Panc1 (cell line): ENCODE results near the gene UBASH3A. TPM values are rescaled to one million over a fixed set of nuclear protein-coding genes. Genes with fewer than 3 reads are reported as not detected.

Experiments used
- ATAC-seq: fragments of 200-7000 bp; cut with Tn5 transposase; 2 replicates; pipeline ENCODE4 v1.9.1; 2020; ENCODE audit warnings: mild to moderate bottlenecking, moderate library complexity
- BruUV-seq: library from RNA; stranded (reverse); fragments of 400-500 nt; replicated peaks from 2 replicates; lab custom pipeline; 2021; lab: Mats Ljungman, UMichigan
- CTCF ChIA-PET: fragments of 300-600 bp; sonication (Branson Sonifier 250); formaldehyde crosslinking; loops from one replicate; lab custom pipeline; 2022; ENCODE audit warnings: antibody characterized with exemption; lab: Charles Lee
- POLR2A ChIA-PET: fragments of 300-600 bp; sonication (Branson Sonifier 250); formaldehyde crosslinking; loops from one replicate; lab custom pipeline; 2022; ENCODE audit warnings: antibody characterized with exemption; lab: Charles Lee
- DNase-seq: peaks from one replicate; pipeline ENCODE4 v3.0.0-alpha.2; 2010; ENCODE audit warnings: low read depth, low spot score
- H3K27ac ChIP-seq: 2 replicates; pipeline ENCODE4 v1.5.1; 2011; ENCODE audit warnings: mild to moderate bottlenecking, low read length, inconsistent platforms
- H3K27me3 ChIP-seq: fragments of 200-500 bp; sonication (Bioruptor generic); 2 replicates; pipeline ENCODE4 v1.6.0; 2014; ENCODE audit warnings: low read length, inconsistent platforms; ENCODE audit not compliant: control insufficient read depth, insufficient read depth
- H3K36me3 ChIP-seq: fragments of 200-500 bp; sonication (Bioruptor generic); 2 replicates; pipeline ENCODE4 v1.5.1; 2014; ENCODE audit warnings: inconsistent platforms, mild to moderate bottlenecking, low read length, moderate library complexity; ENCODE audit not compliant: control insufficient read depth, insufficient read depth
- H3K4me1 ChIP-seq: 2 replicates; pipeline ENCODE4 v1.5.1; 2011; ENCODE audit warnings: inconsistent platforms, mild to moderate bottlenecking, low read length, moderate library complexity; ENCODE audit not compliant: control insufficient read depth, insufficient read depth
- H3K4me3 ChIP-seq, 2 experiments: 2 replicates each; pipeline ENCODE4 v1.5.1; 2011 to 2012; ENCODE audit warnings: low read depth in 2 of 2, low read length in 2 of 2, mild to moderate bottlenecking in 2 of 2, inconsistent platforms in 1 of 2, moderate library complexity in 1 of 2
- H3K9me3 ChIP-seq: fragments of 200-500 bp; sonication (Bioruptor generic); 2 replicates; pipeline ENCODE4 v1.5.1; 2014; ENCODE audit warnings: low read depth, mild to moderate bottlenecking, inconsistent platforms, low read length, moderate library complexity; ENCODE audit not compliant: control insufficient read depth, insufficient read depth
- POLR2AphosphoS5 ChIP-seq: IDR thresholded peaks from 2 replicates; pipeline ENCODE4 v1.6.1; 2012; ENCODE audit warnings: mild to moderate bottlenecking, low read depth, low read length, moderate library complexity
- REST ChIP-seq, 2 experiments: IDR thresholded peaks; 2 replicates each; pipeline ENCODE4 v1.6.1; 2011 to 2012; ENCODE audit warnings: low read depth in 2 of 2, control low read depth in 1 of 2, low read length in 1 of 2, mild to moderate bottlenecking in 1 of 2, moderate library complexity in 1 of 2; ENCODE audit not compliant: insufficient read depth in 1 of 2
- SIN3A ChIP-seq: IDR thresholded peaks from 2 replicates; pipeline ENCODE4 v1.6.1; 2012; ENCODE audit warnings: low read depth, mild to moderate bottlenecking, low read length, moderate library complexity, borderline replicate concordance; ENCODE audit not compliant: insufficient read depth
- TCF7L2 ChIP-seq: IDR thresholded peaks from 2 replicates; pipeline ENCODE4 v1.6.1; 2011; ENCODE audit warnings: mild to moderate bottlenecking, low read depth, low read length, inconsistent platforms
- in situ Hi-C: cut with HindIII; loops from 2 replicates; pipeline ENCODE4 v1.10.0; 2016; ENCODE audit warnings: low sequenced_read_pairs, low pct_unique_long_range_greater_than_20kb
- intact Hi-C: fragments of 100-400 bp; cut with micrococcal nuclease; formaldehyde crosslinking; loops from one replicate; pipeline ENCODE4 v1.10.0; 2022; ENCODE audit not compliant: unreplicated experiment
- total RNA-seq: library from RNA; stranded (reverse); gene quantifications from one replicate; pipeline ENCODE4 v1.2.1, GENCODE V29; 2021; ENCODE audit not compliant: unreplicated experiment
- TF ChIP-seq, protein P1 (sequence below): fragments of 450-650 bp; IDR thresholded peaks from 2 replicates; pipeline ENCODE4 v1.5.1; 2017; ENCODE audit warnings: mild to moderate bottlenecking

UBASH3A gene
- total RNA-seq, 1 experiment from 2014 or later: 0.33 TPM

GRCh38 chr21:42409366-42409765 lies 5.7 kb downstream of the UBASH3A start:
- in situ Hi-C loops: no loop called here
- H3K4me3 ChIP-seq: no peak overlapping the region
- no TSS peak for BruUV-seq
- intact Hi-C loops: no loop called here
- TF ChIP-seq POLR2AphosphoS5: no peak
- TF ChIP-seq, protein P1, sequence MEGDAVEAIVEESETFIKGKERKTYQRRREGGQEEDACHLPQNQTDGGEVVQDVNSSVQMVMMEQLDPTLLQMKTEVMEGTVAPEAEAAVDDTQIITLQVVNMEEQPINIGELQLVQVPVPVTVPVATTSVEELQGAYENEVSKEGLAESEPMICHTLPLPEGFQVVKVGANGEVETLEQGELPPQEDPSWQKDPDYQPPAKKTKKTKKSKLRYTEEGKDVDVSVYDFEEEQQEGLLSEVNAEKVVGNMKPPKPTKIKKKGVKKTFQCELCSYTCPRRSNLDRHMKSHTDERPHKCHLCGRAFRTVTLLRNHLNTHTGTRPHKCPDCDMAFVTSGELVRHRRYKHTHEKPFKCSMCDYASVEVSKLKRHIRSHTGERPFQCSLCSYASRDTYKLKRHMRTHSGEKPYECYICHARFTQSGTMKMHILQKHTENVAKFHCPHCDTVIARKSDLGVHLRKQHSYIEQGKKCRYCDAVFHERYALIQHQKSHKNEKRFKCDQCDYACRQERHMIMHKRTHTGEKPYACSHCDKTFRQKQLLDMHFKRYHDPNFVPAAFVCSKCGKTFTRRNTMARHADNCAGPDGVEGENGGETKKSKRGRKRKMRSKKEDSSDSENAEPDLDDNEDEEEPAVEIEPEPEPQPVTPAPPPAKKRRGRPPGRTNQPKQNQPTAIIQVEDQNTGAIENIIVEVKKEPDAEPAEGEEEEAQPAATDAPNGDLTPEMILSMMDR: no peak
- no peak for TF ChIP-seq REST (IDR thresholded peaks at IDR 0.05; ENCODE audit: insufficient read depth in 1 of 2, low read depth in 2 of 2, low read length in 1 of 2)
- no peak for TF ChIP-seq SIN3A
- no peak for TF ChIP-seq TCF7L2
- H3K36me3 ChIP-seq: no peaks in the 10 kb centered on the region
- H3K27me3 ChIP-seq: no peaks in the 10 kb centered on the region
- ATAC-seq: no peak
- no peaks in the 10 kb centered on the region for H3K4me1 ChIP-seq
- POLR2A ChIA-PET: no interaction called here
- CTCF ChIA-PET: no interaction called here
- H3K9me3 ChIP-seq: no peaks in the 10 kb centered on the region
- no peak overlapping the region for H3K27ac ChIP-seq
- no peak for DNase-seq

DNA sequence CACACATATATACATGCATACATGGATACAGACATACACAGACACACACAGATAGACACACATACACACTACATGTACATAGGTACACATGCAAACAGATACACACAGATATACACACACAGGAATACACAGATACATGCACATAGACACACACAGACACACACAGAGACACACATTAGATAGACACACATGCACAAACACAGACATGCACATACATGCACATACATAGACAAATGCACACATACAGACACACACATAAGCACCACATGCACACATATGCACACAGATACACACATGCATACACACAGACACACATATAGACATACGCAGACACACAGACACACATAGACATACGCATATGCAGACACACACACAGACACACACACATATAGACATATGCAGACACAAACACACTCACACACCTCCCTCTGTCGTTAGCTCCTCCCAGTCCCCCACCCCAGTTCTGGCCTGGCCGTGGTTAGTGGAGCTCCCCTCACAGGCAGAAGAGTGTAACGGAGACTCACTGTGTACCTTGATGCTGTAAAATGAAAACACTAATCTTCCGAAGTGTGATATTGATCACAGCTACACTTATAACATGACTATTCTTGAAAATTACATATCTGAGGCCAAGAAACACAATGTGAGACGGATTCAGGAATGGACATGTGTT lies 7.6 kb downstream of the UBASH3A start:
- BruUV-seq: no TSS peak
- intact Hi-C loops: no loop called here

More for the DNA sequence above, 7.6 kb downstream of the UBASH3A start:
- no peak for ATAC-seq
- Histone ChIP-seq H3K4me1 (no peaks in the 10 kb centered on the region; the same call in 1 of the 2 replicates), H3K9me3 (no peaks in the 10 kb centered on the region), H3K27me3 (no peaks in the 10 kb centered on the region), H3K36me3 (no peaks in the 10 kb centered on the region), H3K27ac (no peak overlapping the region), H3K4me3 (no peak overlapping the region)
- no peak for DNase-seq
- POLR2A ChIA-PET: no interaction called here
- no peak for TF ChIP-seq POLR2AphosphoS5
- TF ChIP-seq, protein P1: no peak
- TF ChIP-seq REST (IDR thresholded peaks at IDR 0.05; ENCODE audit: insufficient read depth in 1 of 2, low read depth in 2 of 2, low read length in 1 of 2): no peak
- no peak for TF ChIP-seq SIN3A
- no peak for TF ChIP-seq TCF7L2
- in situ Hi-C loops: no loop called here
- CTCF ChIA-PET: no interaction called here
